ENCODE measurements around the gene RALGDS.
"Not testable (repeated sequence)": the region's sequence is repeated elsewhere in the genome, so short reads cannot be mapped to it uniquely, and the experiment has no call there.

Gene RALGDS

DNA sequence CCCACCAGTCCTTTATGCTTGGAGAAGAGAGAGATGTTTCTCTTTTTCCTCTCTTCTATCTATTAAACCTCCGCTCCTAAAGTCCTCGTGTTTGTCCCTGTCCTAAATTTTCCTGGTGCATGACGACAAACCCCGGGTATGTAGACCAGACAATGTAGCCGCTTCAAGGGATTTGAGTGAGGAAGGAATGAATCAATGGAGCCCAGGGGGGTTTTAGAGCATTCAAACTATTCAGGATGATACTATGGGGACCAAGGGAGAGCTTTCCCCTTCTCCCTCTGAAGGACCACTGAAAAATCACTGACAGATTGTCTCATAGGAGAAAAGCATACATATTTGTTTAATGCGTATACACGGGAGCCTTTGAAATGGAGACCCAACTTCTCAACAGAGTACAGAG, 40.9 kb downstream of the RALGDS start:
- Histone ChIP-seq H3K9me3 (no peaks in the 10 kb centered on the region), H4K20me1 (no peaks in the 10 kb centered on the region), H3K36me3 (no peaks in the 10 kb centered on the region), H3K27me3 (no peaks in the 10 kb centered on the region), H3K4me2 (peak overlapping the region; percentile 61), H3K9ac (no peak overlapping the region), H3K27ac (no peak overlapping the region), H3K4me3 (no peak overlapping the region), H3K4me1 (peaks cover 33% of the 10 kb centered on the region)
- no peak for TF ChIP-seq Cebpa-rat (IDR thresholded peaks at IDR 0.05)

DNA sequence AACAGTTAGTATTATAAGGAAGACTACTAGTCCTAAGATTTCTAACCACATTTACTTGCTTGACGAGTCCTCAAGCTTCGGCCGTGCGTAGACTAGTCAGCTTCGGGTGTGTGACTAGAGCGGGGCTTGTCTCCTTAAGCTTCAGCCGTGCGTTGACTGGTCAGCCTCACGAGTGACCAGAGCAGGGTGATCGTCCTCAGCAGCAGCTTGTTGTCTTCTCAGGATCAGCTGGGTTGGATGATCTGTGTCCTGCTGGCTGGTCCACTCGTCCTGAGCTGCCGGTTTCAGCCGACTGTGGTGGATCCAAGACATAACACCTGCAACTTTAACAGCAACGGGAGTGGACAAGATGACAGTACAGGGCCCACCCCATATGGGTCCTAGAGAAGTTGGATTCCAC, 42.6 kb downstream of the RALGDS start:
- no peak overlapping the region for H3K4me2 ChIP-seq
- H3K27me3 ChIP-seq, result no peaks in the 10 kb centered on the region
- no peaks in the 10 kb centered on the region for H4K20me1 ChIP-seq
- H3K36me3 ChIP-seq, result no peaks in the 10 kb centered on the region
- no peaks in the 10 kb centered on the region for H3K9me3 ChIP-seq
- TF ChIP-seq Cebpa-rat (IDR thresholded peaks at IDR 0.05), result no peak
- no peak overlapping the region for H3K9ac ChIP-seq
- no peak overlapping the region for H3K4me3 ChIP-seq
- peaks cover 32% of the 10 kb centered on the region for H3K4me1 ChIP-seq
- no peak overlapping the region for H3K27ac ChIP-seq

DNA sequence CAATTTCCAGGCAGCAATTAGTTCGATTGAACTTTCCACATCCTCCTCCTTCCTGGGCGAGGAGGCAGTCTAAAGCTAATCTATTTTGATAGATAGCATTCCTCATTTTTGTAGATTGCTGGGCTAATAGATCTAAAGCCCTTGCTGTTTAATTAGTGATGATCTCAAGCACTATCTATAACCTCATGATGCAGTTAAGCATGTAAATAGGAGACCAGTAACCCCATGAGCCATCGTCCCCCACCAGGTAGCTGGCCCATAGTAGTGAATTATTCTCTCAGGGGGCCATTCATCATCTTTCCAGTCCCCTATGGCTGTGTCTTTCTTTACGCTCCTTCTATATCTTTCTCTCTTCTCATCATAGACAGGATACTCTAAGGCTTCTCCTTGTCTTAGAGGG, 44.3 kb downstream of the RALGDS start:
- no peak overlapping the region for H3K4me2 ChIP-seq

GRCh38 chr9:133075925-133076630, 45.0 kb downstream of the RALGDS start:
- no peaks in the 10 kb centered on the region for H3K27me3 ChIP-seq
- no peak overlapping the region for H3K4me3 ChIP-seq
- no peak for TF ChIP-seq Cebpa-rat (IDR thresholded peaks at IDR 0.05)
- no peaks in the 10 kb centered on the region for H3K36me3 ChIP-seq
- no peak overlapping the region for H3K9ac ChIP-seq
- H3K9me3 ChIP-seq, result no peaks in the 10 kb centered on the region
- H3K4me2 ChIP-seq, result no peak overlapping the region
- no peak overlapping the region for H3K27ac ChIP-seq
- no peaks in the 10 kb centered on the region for H4K20me1 ChIP-seq
- H3K4me1 ChIP-seq, result peaks cover 35% of the 10 kb centered on the region

More for the DNA sequence above, 44.3 kb downstream of the RALGDS start:
- Histone ChIP-seq H3K27me3 (no peaks in the 10 kb centered on the region), H4K20me1 (no peaks in the 10 kb centered on the region), H3K9me3 (no peaks in the 10 kb centered on the region), H3K36me3 (no peaks in the 10 kb centered on the region), H3K27ac (no peak overlapping the region), H3K9ac (no peak overlapping the region), H3K4me3 (no peak overlapping the region), H3K4me1 (peaks cover 41% of the 10 kb centered on the region)
- TF ChIP-seq Cebpa-rat (IDR thresholded peaks at IDR 0.05), result no peak

GRCh38 chr9:133074111-133074651, 46.9 kb downstream of the RALGDS start:
- no peaks in the 10 kb centered on the region for H3K27me3 ChIP-seq
- H3K4me3 ChIP-seq, result no peak overlapping the region
- H3K9me3 ChIP-seq, result no peaks in the 10 kb centered on the region
- H3K36me3 ChIP-seq, result no peaks in the 10 kb centered on the region; the same call in 1 of the 2 replicates
- H3K4me1 ChIP-seq, result peaks cover 22% of the 10 kb centered on the region
- no peaks in the 10 kb centered on the region for H4K20me1 ChIP-seq
- no peak overlapping the region for H3K9ac ChIP-seq
- no peak overlapping the region for H3K27ac ChIP-seq
- no peak for TF ChIP-seq Cebpa-rat (IDR thresholded peaks at IDR 0.05)
- H3K4me2 ChIP-seq, result no peak overlapping the region

- H3K4me1 ChIP-seq, result peaks cover 22% of the 10 kb centered on the region
- no peaks in the 10 kb centered on the region; the same call in 1 of the 2 replicates for H3K36me3 ChIP-seq
- H4K20me1 ChIP-seq, result no peaks in the 10 kb centered on the region
- H3K9ac ChIP-seq, result peak overlapping the region; percentile 25; the same call in 1 of the 2 replicates
- no peak for TF ChIP-seq Cebpa-rat (IDR thresholded peaks at IDR 0.05)
- no peak overlapping the region for H3K27ac ChIP-seq
- H3K27me3 ChIP-seq, result no peaks in the 10 kb centered on the region
- peak overlapping the region; percentile 43 for H3K4me2 ChIP-seq
- H3K9me3 ChIP-seq, result no peaks in the 10 kb centered on the region
- H3K4me3 ChIP-seq, result no peak overlapping the region
These were observed 47.7 kb downstream of the RALGDS start for GRCh38 chr9:133073086-133074014.

GRCh38 chr9:133072210-133072609, 48.8 kb downstream of the RALGDS start:
- H3K4me3 ChIP-seq, H3K27ac ChIP-seq, H3K9me3 ChIP-seq, H3K27me3 ChIP-seq, H4K20me1 ChIP-seq, H3K36me3 ChIP-seq, H3K9ac ChIP-seq: not testable (repeated sequence)
- H3K4me1 ChIP-seq, result peaks cover 22% of the 10 kb centered on the region
- peak overlapping the region; percentile 43; the same call in 1 of the 2 replicates for H3K4me2 ChIP-seq

GRCh38 chr9:133071484-133072150, 49.4 kb downstream of the RALGDS start:
- Histone ChIP-seq H3K9me3 (no peaks in the 10 kb centered on the region), H3K4me1 (peaks cover 22% of the 10 kb centered on the region), H3K27ac (no peak overlapping the region), H3K9ac (no peak overlapping the region), H4K20me1 (no peaks in the 10 kb centered on the region), H3K4me3 (no peak overlapping the region), H3K36me3 (no peaks in the 10 kb centered on the region; the same call in 1 of the 2 replicates), H3K4me2 (0 out of 2 replicates have a peak overlapping the region, but pooled peaks have one; percentile 43), H3K27me3 (no peaks in the 10 kb centered on the region)
- no peak for TF ChIP-seq Cebpa-rat (IDR thresholded peaks at IDR 0.05)

DNA sequence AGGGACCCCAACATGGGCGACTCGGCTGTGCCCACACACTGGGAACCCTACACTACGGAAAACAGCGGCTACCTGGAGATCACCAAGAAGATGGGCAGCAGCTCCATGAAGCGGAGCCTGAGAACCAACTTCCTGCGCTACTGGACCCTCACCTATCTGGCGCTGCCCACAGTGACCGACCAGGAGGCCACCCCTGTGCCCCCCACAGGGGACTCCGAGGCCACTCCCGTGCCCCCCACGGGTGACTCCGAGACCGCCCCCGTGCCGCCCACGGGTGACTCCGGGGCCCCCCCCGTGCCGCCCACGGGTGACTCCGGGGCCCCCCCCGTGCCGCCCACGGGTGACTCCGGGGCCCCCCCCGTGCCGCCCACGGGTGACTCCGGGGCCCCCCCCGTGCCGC, 50.1 kb downstream of the RALGDS start:
- not testable (repeated sequence) for H3K27ac ChIP-seq, H3K4me2 ChIP-seq, H4K20me1 ChIP-seq, H3K27me3 ChIP-seq, H3K4me3 ChIP-seq, H3K9ac ChIP-seq, H3K9me3 ChIP-seq, H3K36me3 ChIP-seq
- peaks cover 22% of the 10 kb centered on the region for H3K4me1 ChIP-seq

DNA sequence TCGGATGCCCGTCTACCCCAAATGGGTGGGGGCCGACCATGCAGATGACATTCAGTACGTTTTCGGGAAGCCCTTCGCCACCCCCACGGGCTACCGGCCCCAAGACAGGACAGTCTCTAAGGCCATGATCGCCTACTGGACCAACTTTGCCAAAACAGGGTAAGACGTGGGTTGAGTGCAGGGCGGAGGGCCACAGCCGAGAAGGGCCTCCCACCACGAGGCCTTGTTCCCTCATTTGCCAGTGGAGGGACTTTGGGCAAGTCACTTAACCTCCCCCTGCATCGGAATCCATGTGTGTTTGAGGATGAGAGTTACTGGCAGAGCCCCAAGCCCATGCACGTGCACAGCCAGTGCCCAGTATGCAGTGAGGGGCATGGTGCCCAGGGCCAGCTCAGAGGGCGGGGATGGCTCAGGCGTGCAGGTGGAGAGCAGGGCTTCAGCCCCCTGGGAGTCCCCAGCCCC, 50.5 kb downstream of the RALGDS start:
- H4K20me1 ChIP-seq, H3K9me3 ChIP-seq, H3K27me3 ChIP-seq, H3K27ac ChIP-seq, H3K9ac ChIP-seq, H3K36me3 ChIP-seq, H3K4me2 ChIP-seq, H3K4me3 ChIP-seq: not testable (repeated sequence)
- peaks cover 22% of the 10 kb centered on the region for H3K4me1 ChIP-seq

DNA sequence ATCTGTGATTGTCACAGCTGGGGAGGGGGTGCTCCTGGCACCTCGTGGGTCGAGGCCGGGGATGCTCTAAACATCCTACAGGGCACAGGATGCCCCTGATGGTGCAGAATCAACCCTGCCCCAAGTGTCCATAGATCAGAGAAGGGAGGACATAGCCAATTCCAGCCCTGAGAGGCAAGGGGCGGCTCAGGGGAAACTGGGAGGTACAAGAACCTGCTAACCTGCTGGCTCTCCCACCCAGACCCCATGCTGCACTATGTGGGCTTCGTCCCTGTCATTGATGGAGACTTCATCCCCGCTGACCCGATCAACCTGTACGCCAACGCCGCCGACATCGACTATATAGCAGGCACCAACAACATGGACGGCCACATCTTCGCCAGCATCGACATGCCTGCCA, 52.6 kb downstream of the RALGDS start:
- not testable (repeated sequence) for H3K9me3 ChIP-seq, H3K9ac ChIP-seq, H3K27ac ChIP-seq, H3K27me3 ChIP-seq, H3K4me3 ChIP-seq, H3K4me2 ChIP-seq, H3K36me3 ChIP-seq
- peaks cover 35% of the 10 kb centered on the region for H3K4me1 ChIP-seq
- H4K20me1 ChIP-seq, result peaks cover 14% of the 10 kb centered on the region; the same call in 1 of the 2 replicates
